ENCODE results near the gene ZNF821.
A peak's percentile ranks its signal among the peaks of the same experiment; 100 is the strongest.

ZNF821 gene

GRCh38 chr16:71882505-71883167 lies 1.3 kb downstream of the ZNF821 start:
- Histone ChIP-seq H3K9me2 (replicated peaks; ENCODE audit: low read depth, low read length) (no peaks in the 10 kb centered on the region), H4K20me1 (ENCODE audit: insufficient read depth, low read length, poor library complexity, severe bottlenecking) (peaks cover 11% of the 10 kb centered on the region), H2AFZ (ENCODE audit: low read length) (peak overlapping the region; percentile 86), H3F3A (ENCODE audit: low read depth) (peaks cover 10% of the 10 kb centered on the region; the same call in 1 of the 2 replicates), H3K9ac (ENCODE audit: low read depth, low read length, poor library complexity, severe bottlenecking) (peak overlapping the region; percentile 7), H3K4me1 (ENCODE audit: insufficient read depth, low read length, poor library complexity, severe bottlenecking) (peaks cover 42% of the 10 kb centered on the region), H3K9me3 (ENCODE audit: insufficient read depth, low read depth, low read length) (no peaks in the 10 kb centered on the region), H3K4me3 (ENCODE audit: low read length, poor library complexity, severe bottlenecking) (peak overlapping the region; percentile 86), H3K4me2 (ENCODE audit: low read depth, low read length, poor library complexity, severe bottlenecking) (peak overlapping the region; percentile 89), H3K27me3 (ENCODE audit: insufficient read depth, low read length, poor library complexity, severe bottlenecking) (no peaks in the 10 kb centered on the region), H3K79me2 (ENCODE audit: insufficient read depth, low read length) (peaks cover 4% of the 10 kb centered on the region; the same call in 1 of the 2 replicates), H3K36me3 (ENCODE audit: insufficient read depth, low read length) (no peaks in the 10 kb centered on the region)
- TF ChIP-seq, protein P1, sequence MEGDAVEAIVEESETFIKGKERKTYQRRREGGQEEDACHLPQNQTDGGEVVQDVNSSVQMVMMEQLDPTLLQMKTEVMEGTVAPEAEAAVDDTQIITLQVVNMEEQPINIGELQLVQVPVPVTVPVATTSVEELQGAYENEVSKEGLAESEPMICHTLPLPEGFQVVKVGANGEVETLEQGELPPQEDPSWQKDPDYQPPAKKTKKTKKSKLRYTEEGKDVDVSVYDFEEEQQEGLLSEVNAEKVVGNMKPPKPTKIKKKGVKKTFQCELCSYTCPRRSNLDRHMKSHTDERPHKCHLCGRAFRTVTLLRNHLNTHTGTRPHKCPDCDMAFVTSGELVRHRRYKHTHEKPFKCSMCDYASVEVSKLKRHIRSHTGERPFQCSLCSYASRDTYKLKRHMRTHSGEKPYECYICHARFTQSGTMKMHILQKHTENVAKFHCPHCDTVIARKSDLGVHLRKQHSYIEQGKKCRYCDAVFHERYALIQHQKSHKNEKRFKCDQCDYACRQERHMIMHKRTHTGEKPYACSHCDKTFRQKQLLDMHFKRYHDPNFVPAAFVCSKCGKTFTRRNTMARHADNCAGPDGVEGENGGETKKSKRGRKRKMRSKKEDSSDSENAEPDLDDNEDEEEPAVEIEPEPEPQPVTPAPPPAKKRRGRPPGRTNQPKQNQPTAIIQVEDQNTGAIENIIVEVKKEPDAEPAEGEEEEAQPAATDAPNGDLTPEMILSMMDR (conservative IDR thresholded peaks at IDR 0.05; ENCODE audit: low read length): peak; percentile 85
- TF ChIP-seq EZH2phosphoT487 (IDR thresholded peaks at IDR 0.05; ENCODE audit: borderline replicate concordance): no peak

DNA sequence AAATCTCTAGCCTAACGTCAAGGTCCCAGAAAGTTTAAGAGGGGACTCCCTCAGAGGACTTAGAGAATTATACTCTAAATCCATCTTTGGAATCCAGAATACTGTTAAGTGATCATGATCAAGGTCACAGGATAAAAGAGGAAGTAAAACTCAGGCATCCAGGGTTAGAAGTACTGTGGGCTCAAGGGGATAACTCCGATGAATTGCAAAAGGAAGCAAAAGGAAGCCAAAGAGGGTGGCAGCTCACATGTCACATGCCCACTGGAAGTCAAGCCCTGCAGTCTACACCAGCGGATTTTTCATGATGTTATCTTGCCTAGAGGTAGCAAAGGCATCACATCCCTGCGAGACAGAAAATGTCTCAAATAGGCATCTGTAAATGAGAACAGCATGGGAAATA lies 3.8 kb downstream of the ZNF821 start:
- peaks cover 42% of the 10 kb centered on the region for H3K4me1 ChIP-seq (ENCODE audit: insufficient read depth, low read length, poor library complexity, severe bottlenecking)
- peaks cover 4% of the 10 kb centered on the region; the same call in 1 of the 2 replicates for H3K79me2 ChIP-seq (ENCODE audit: insufficient read depth, low read length)
- no peaks in the 10 kb centered on the region for H3K36me3 ChIP-seq (ENCODE audit: insufficient read depth, low read length)
- H3K9me3 ChIP-seq (ENCODE audit: insufficient read depth, low read depth, low read length): no peaks in the 10 kb centered on the region
- peak overlapping the region; percentile 69 for H3K4me2 ChIP-seq (ENCODE audit: low read depth, low read length, poor library complexity, severe bottlenecking)
- no peak for TF ChIP-seq EZH2phosphoT487 (IDR thresholded peaks at IDR 0.05; ENCODE audit: borderline replicate concordance)
- TF ChIP-seq, protein P1 (conservative IDR thresholded peaks at IDR 0.05; ENCODE audit: low read length): no peak
- H4K20me1 ChIP-seq (ENCODE audit: insufficient read depth, low read length, poor library complexity, severe bottlenecking): peaks cover 11% of the 10 kb centered on the region
- H3K9me2 ChIP-seq (replicated peaks; ENCODE audit: low read depth, low read length): no peaks in the 10 kb centered on the region
- peak overlapping the region; percentile 4 for H3K9ac ChIP-seq (ENCODE audit: low read depth, low read length, poor library complexity, severe bottlenecking)
- peaks cover 10% of the 10 kb centered on the region; the same call in 1 of the 2 replicates for H3F3A ChIP-seq (ENCODE audit: low read depth)
- H3K4me3 ChIP-seq (ENCODE audit: low read length, poor library complexity, severe bottlenecking): peak overlapping the region; percentile 60
- no peak overlapping the region for H2AFZ ChIP-seq (ENCODE audit: low read length)
- no peaks in the 10 kb centered on the region for H3K27me3 ChIP-seq (ENCODE audit: insufficient read depth, low read length, poor library complexity, severe bottlenecking)

DNA sequence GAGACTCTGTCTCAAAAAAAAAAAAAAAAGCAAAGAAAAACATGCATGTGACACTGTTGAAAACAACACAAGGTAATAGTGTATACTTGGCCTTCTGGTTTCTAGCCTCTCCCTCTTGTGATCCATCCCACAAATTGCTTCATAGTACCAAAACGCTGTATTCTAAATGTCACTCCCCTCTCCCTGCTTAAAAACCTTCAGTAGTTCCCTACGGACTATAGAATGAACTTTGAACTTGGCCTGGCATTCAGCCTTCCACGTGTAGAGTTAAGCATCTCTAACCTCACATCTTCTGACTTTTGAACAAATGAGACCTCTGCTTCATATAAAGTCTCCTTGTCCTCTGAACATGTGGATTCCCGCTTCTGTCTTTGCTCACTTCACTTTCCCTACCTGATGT lies 5.1 kb downstream of the ZNF821 start:
- peaks cover 4% of the 10 kb centered on the region; the same call in 1 of the 2 replicates for H3K79me2 ChIP-seq (ENCODE audit: insufficient read depth, low read length)
- H3K4me3 ChIP-seq (ENCODE audit: low read length, poor library complexity, severe bottlenecking): no peak overlapping the region
- H3K4me2 ChIP-seq (ENCODE audit: low read depth, low read length, poor library complexity, severe bottlenecking): peak overlapping the region; percentile 69
- H3K9me2 ChIP-seq (replicated peaks; ENCODE audit: low read depth, low read length): no peaks in the 10 kb centered on the region
- no peak overlapping the region for H2AFZ ChIP-seq (ENCODE audit: low read length)
- H3K4me1 ChIP-seq (ENCODE audit: insufficient read depth, low read length, poor library complexity, severe bottlenecking): peaks cover 42% of the 10 kb centered on the region
- H3K27me3 ChIP-seq (ENCODE audit: insufficient read depth, low read length, poor library complexity, severe bottlenecking): no peaks in the 10 kb centered on the region
- peaks cover 10% of the 10 kb centered on the region; the same call in 1 of the 2 replicates for H3F3A ChIP-seq (ENCODE audit: low read depth)
- no peaks in the 10 kb centered on the region for H3K36me3 ChIP-seq (ENCODE audit: insufficient read depth, low read length)
- H3K9me3 ChIP-seq (ENCODE audit: insufficient read depth, low read depth, low read length): no peaks in the 10 kb centered on the region
- H4K20me1 ChIP-seq (ENCODE audit: insufficient read depth, low read length, poor library complexity, severe bottlenecking): peaks cover 11% of the 10 kb centered on the region
- no peak for TF ChIP-seq EZH2phosphoT487 (IDR thresholded peaks at IDR 0.05; ENCODE audit: borderline replicate concordance)
- TF ChIP-seq, protein P1 (conservative IDR thresholded peaks at IDR 0.05; ENCODE audit: low read length): no peak
- H3K9ac ChIP-seq (ENCODE audit: low read depth, low read length, poor library complexity, severe bottlenecking): no peak overlapping the region

All from Loucy (cell line).